GM21576 (cell line): ENCODE results near the gene ADIG.

Experiments used
- ATAC-seq: cut with Tn5 transposase; IDR thresholded peaks from one replicate; pipeline ENCODE4 v1.9.1; 2021; ENCODE audit warnings: mild to moderate bottlenecking, moderate library complexity; ENCODE audit not compliant: unreplicated experiment

The ADIG gene

GRCh38 chr20:38628580-38629470 is 47.8 kb downstream of the ADIG start:
- ATAC-seq = no peak

DNA sequence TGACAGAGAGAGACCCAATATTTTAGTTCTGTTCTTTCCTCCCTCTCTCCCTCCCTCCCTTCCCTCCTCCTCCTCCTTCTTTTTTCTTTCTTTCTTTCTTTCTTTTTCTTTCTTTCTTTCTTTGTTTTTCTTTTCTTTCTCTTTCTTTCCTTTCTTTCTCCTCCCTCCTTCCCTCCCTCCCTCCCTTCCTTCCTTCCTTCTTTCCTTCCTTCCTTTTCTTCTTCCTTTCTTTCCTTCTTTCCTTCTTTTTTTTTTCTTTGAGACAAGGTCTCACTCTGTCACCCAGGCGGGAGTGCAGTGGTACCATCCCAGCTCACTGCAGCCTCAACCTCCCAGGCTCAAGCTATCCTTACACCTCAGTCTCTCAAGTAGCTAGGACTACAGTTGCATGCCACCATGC is 49.0 kb downstream of the ADIG start:
- ATAC-seq = no peak

- no peak for ATAC-seq
Measured at GRCh38 chr20:38630727-38631126, 49.7 kb downstream of the ADIG start.

- ATAC-seq = no peak
Measured at GRCh38 chr20:38631155-38632022, 50.4 kb downstream of the ADIG start.

GRCh38 chr20:38633577-38634093 is 52.6 kb downstream of the ADIG start:
- peak; percentile 41 for ATAC-seq

GRCh38 chr20:38635721-38636288 is 54.8 kb downstream of the ADIG start:
- ATAC-seq = no peak
